Jurkat, Clone E6-1 (cell line): Measurements from ENCODE around the gene TGDS.
"Not testable (repeated sequence)": the region's sequence is repeated elsewhere in the genome, so short reads cannot be mapped to it uniquely, and the experiment has no call there.

ENCODE experiments used
- DNase-seq: peaks from one replicate; pipeline ENCODE4 v3.0.0-alpha.2; 2011; ENCODE audit warnings: low read depth, low spot score
- H3K4me3 ChIP-seq: 2 replicates; pipeline ENCODE4 v1.5.1; 2011; ENCODE audit warnings: mild to moderate bottlenecking, low read length, control low read depth, moderate library complexity

The TGDS gene

DNA sequence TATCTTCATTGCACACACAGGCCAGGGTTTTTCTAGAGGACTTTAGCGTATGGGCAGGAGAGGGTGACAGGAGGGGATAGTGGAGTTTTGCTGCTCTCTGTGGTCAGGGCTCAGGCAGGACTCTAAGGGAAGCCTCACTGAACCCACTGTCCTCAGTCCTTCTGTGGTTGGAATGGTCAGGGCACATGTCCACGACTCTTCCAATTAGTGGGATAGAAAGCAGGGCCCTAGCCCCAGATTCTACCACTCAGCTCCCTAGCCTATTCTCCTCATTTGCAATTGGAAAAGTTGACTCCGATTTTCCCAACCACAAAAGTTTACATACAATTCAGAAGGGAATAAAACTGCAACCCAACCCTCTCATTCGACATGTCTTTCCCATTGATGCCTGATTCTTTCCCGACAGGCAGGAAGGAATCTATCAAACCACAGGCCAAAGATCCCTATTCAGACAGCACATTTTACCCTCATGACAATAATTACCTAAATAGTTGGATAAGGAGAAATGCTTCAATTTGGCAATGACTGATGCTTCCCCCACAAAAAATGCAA is 38.2 kb downstream of the TGDS start:
- no peak for DNase-seq
- H3K4me3 ChIP-seq, result no peak overlapping the region

GRCh38 chr13:94556621-94557020 is 39.3 kb downstream of the TGDS start:
- no peak overlapping the region for H3K4me3 ChIP-seq

DNA sequence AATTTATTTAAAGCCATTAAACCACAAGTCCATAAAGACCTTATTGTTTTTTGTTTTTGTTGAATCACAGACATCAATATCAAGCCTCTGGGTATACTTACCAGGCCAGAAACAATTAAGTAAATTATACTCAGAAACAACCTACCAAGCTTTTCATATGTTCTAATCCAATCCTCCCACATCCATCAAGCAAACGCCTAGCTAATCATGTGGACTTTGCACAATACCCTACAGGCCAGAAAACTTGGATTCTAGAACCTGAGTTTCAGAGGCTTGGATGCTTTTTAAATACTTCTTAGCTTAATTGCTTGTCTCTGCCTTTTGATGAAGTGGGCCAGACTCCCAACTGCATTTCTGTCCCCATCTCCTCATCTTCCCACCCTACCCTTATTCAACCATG is 39.9 kb downstream of the TGDS start:
- no peak for DNase-seq

More at GRCh38 chr13:94556621-94557020, 39.3 kb downstream of the TGDS start:
- DNase-seq, result no peak

DNA sequence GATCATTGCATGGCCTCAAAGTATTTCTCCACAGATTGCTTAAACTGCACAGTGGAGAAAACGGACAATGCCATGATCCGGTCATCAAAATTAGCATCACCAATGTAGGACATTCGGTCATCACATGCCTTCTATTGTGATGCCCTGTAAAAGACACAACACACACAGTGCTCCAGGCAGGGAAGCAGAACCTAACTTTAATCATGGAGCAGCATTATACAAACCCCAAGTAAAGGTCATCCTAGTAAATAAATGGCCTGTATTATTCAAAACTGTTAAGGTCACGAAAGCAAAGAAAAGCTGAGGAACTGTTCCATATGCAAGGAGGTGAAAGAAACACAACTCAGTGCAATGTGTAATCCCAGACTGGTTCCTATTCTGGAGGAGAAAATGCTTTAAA is 42.2 kb downstream of the TGDS start:
- no peak overlapping the region for H3K4me3 ChIP-seq
- no peak for DNase-seq

More for the DNA sequence above, 39.9 kb downstream of the TGDS start:
- H3K4me3 ChIP-seq, result no peak overlapping the region

DNA sequence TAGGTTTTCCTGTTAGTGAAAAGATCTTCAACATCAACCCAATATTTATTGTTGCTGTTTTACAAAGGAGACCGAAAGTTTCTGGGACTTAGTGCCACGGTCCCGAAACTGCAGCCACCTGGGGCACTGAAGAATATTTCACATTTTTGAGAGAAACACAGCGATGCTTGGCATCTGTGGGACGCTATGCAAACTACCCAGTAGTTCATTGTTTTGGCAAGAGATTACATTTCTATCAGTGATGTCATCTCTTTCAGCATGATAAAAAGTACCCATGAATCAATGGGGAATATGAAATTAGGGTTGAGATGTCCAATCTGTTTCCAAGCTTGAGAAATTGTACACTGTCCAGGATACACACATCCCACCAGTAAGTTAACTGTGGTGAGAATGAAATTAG is 43.9 kb downstream of the TGDS start:
- H3K4me3 ChIP-seq, result no peak overlapping the region
- DNase-seq, result no peak

DNA sequence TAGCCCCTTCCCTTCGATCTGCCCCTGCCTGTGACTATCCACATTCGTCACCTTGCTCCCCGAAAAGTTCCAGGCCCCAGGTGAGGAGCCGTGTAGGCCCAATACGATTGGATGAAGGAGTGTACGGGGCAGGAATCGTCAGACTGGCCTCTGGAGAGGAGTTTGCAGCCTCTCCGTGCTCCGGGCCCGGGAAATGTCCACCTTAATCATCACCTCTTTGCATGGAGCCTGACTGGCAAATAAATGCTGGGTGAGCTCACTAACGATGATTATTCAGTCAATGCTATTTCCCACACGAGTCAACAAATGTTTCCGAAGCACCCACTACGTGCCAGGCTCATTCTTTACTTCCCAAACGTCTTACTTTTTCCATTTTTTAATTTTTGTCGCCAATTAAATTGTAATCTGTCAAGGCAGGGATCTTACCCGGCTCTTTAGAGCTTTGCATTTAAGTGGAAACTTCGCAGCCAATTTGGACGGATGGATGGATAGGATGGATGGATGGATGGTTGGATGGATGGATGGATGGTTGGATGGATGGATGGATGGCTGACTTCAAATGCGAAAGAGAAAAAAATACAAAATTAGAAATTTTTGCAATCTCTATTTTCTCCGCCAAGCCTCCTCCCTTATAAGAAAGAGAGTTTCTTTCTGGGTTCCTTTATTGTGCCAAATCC is 45.8 kb downstream of the TGDS start:
- no peak for DNase-seq
- H3K4me3 ChIP-seq, result no peak overlapping the region

DNA sequence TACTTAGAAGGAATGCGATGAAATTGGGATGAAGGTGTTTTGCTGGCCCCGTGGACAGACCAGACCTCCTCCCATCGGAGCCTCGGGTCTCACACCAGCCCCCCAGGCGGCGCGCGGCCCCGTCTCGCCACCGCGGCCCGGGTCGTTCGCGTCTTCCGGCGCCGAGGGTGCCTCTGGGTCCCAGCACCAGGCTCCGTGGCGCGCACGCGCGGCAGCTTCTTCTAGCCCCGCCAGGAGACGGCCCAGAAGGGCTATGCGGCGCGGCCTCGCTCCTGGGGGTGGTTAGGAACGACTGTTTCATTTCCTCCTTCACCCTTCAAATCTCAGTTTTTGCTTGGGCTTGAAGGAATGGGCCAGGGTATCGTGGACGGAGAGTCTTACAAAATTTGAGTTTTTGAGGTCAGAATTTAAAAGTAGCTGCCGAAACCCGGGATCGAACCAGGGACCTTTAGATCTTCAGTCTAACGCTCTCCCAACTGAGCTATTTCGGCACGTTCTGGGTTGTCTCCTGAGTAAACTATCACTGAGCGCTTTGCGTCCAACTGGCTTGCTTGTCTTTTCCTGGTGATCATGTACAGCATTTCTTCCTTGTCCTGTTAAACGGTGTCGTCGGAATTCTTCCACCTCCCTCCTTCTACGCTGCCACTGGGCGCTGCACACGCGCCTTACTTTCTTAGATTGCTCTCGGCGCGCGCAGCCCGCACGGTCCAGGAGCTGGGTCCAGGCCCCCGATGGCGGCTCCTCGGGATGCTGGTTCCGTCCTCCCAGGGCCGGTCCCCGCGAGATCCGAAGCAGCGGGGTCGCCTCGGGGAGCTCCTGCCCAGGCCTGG is 46.5 kb downstream of the TGDS start:
- peak; percentile 78 for DNase-seq
- H3K4me3 ChIP-seq, result peak overlapping the region; percentile 66

- peak overlapping the region; percentile 66 for H3K4me3 ChIP-seq
Observed at GRCh38 chr13:94548821-94549231, 47.1 kb downstream of the TGDS start.

DNA sequence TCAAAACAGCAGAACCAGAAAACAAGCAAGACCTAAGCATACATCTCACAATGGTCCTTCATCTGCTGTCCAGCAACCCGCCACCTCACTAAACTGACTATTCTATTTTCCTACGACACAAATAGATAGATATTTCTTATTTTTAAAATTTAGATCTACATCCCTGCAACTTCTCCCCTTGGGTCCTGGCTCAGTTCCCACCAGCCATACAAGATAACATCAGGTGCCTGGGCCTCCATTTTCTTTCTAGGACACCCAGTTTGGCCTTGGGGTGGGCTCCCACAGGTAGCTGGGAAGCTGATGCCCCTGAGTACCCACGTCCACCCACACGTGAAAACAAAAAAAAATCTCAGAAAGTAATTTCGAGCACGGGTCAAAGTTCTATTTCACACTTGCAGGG is 47.6 kb downstream of the TGDS start:
- no peak for DNase-seq
- H3K4me3 ChIP-seq, result peak overlapping the region; percentile 66

More at GRCh38 chr13:94548821-94549231, 47.1 kb downstream of the TGDS start:
- DNase-seq, result no peak

GRCh38 chr13:94546061-94546839 is 49.7 kb downstream of the TGDS start:
- no peak for DNase-seq
- no peak overlapping the region for H3K4me3 ChIP-seq

DNA sequence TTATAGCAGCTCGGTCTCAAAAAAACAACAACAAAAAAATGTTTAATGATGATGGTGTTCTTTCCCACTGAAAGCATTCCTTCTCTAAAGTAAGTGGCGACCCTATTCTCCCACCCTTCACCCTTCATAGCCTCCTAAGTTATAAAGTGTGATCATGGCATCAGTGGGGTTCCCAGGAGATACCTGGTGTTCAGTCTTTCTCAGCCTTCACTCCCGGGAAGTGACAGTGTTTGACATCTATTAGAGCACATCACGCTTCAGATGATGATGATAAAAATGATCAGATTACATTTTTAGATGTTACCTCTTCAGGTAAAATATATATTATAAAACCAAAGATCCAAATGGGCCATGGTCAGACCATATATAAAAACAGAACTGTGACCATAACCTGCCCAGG is 51.0 kb downstream of the TGDS start:
- H3K4me3 ChIP-seq, result no peak overlapping the region
- DNase-seq, result no peak

DNA sequence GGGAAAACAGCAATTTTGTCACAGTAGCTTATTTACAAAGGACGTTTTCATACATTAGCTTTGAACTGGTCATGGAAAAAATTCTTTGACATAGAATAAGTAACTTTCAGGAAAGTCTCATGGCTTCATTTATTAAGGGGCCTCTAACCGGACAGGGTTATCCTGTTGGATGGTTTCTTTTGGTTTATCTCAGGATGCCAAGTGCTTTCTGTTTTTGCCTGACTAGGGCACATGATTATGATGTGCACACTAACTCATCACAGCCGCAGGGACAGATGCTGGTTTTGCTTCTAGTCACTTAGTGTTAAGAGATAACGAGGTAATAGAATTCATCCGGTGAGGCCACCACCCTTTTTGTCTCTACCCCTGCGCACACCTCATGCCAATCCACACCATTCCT is 53.0 kb downstream of the TGDS start:
- no peak for DNase-seq
- H3K4me3 ChIP-seq, result no peak overlapping the region

DNA sequence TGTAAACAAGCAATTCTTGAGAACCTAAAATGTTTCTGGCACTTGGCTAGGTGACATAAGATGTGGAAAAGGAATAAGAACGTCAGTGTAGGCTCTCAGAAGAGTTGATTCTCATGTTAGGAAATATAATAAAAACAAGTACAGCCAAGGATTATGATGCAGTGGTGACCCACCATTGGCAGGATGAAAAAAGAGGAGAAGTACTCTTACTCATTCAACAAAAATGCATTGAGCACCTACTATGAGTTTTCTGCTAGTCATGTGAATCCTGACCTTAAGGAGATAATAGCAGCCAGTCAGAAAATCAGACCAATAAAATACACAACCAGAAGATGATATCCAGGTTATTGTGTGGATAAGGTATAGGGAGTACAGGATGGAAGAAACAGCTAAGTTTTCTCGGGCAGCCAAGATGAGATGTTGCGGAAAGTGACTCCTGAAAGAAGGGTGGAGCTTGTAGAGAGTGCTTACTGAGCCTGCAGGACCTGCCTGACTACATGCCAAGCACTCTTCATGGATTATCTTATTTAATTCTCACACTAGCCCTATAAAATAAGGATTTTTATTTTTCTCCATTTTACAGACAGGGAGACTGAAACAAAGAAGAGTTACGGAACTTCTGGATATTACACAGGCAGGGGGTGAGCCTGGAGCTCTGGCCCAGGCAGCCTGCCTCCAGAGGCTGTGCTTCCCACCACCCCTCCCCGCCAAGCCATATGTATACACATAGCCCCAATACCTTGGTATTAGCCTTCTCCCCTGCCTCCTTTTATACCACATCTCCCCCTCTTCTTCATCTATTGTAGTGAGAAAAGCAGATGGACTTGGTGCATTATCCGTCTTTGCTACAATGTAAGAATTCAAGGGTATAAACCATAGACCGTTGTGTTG is 58.0 kb downstream of the TGDS start:
- no peak for DNase-seq
- no peak overlapping the region for H3K4me3 ChIP-seq

- peak; percentile 70 for DNase-seq
Observed at GRCh38 chr13:94535775-94536174, 60.2 kb downstream of the TGDS start.

GRCh38 chr13:94535231-94535630 is 60.7 kb downstream of the TGDS start:
- no peak overlapping the region for H3K4me3 ChIP-seq
- DNase-seq, result no peak

More at GRCh38 chr13:94535775-94536174, 60.2 kb downstream of the TGDS start:
- no peak overlapping the region for H3K4me3 ChIP-seq

- no peak for DNase-seq
- H3K4me3 ChIP-seq, result no peak overlapping the region
Observed at GRCh38 chr13:94534166-94534565, 61.8 kb downstream of the TGDS start.

DNA sequence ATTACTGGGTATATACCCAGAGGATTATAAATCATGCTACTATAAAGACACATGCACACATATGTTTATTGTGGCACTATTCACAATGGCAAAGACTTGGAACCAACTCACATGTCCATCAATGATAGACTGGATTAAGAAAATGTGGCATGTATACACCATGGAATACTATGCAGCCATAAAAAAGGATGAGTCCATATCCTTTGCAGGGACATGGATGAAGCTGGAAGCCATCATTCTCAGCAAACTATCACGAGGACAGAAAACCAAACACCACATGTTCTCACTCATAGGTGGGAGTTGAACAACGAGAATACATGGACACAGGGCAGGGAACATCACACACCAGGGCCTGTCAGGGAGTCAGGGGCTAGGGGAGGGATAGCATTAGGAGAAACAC is 63.7 kb downstream of the TGDS start:
- not testable (repeated sequence) for DNase-seq, H3K4me3 ChIP-seq

DNA sequence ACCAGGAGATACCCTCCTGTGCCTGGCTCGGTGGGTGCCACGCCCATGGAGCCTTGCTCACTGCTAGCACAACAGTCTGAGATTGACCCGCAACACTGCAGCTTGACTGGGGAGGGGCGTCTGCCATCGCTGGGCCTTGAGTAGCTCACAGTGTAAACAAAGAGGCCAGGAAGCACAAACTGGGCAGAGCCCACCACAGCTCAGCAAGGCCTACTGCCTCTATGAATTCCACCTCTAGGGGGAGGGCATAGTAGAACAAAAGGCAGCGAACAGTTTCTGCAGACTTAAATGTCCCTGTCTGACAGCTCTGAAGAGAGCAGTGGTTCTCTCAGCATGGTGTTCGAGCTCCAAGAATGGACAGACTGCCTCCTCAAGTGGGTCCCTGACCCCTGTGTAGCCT is 69.0 kb downstream of the TGDS start:
- DNase-seq, result peak; percentile 53
- not testable (repeated sequence) for H3K4me3 ChIP-seq

- DNase-seq, result no peak
- H3K4me3 ChIP-seq, result no peak overlapping the region
Observed at GRCh38 chr13:94525781-94526180, 70.2 kb downstream of the TGDS start.
